Lower lobe of right lung (tissue), 2 donors: ENCODE results near the gene TMUB1. TPM values are rescaled to one million over a fixed set of nuclear protein-coding genes. Genes with fewer than 3 reads are reported as not detected.

Experiments used
- ATAC-seq, 2 donors: fragments of 200-7000 bp; cut with Tn5 transposase; one replicate each; pipeline ENCODE4 v1.9.1; 2020 to 2022; ENCODE audit warnings: mild to moderate bottlenecking in 2 of 2, moderate library complexity in 2 of 2
- DNase-seq: peaks from one replicate; pipeline ENCODE4 v3.0.0-alpha.2; 2020
- H3K27ac ChIP-seq: fragments of 200-600 bp; one replicate; pipeline ENCODE4 v1.8.0; 2022
- H3K27me3 ChIP-seq: fragments of 200-600 bp; one replicate; pipeline ENCODE4 v1.8.0; 2022; ENCODE audit warnings: low read depth
- H3K36me3 ChIP-seq: fragments of 200-600 bp; one replicate; pipeline ENCODE4 v1.8.0; 2022; ENCODE audit warnings: mild to moderate bottlenecking
- H3K4me1 ChIP-seq: fragments of 200-600 bp; one replicate; pipeline ENCODE4 v1.8.0; 2022
- H3K4me3 ChIP-seq: fragments of 200-600 bp; one replicate; pipeline ENCODE4 v1.8.0; 2022; ENCODE audit warnings: mild to moderate bottlenecking
- H3K9me3 ChIP-seq: fragments of 200-600 bp; one replicate; pipeline ENCODE4 v1.8.0; 2022
- intact Hi-C: fragments of 100-400 bp; cut with DNase I; formaldehyde crosslinking; loops from one replicate; pipeline ENCODE4 v1.11.0; 2022
- total RNA-seq: library from RNA; stranded (reverse); fragmentation: NEBNext Ultra II Directional; extraction: Animal tissue kit (Norgen Biotek cat#: 25700); gene quantifications from one replicate; pipeline ENCODE4 v1.2.1, GENCODE V29; 2021
- TF ChIP-seq, protein P1 (sequence below): fragments of 200-600 bp; IDR thresholded peaks from one replicate; pipeline ENCODE4 v1.8.0; 2022; ENCODE audit warnings: antibody characterized with exemption, mild to moderate bottlenecking
- donor health status: DM: no; HTN: yes; CAD: no; lungs with severe emphysema.

The TMUB1 gene
- total RNA-seq, 1 donor from 2014 or later: 37.4 TPM

DNA sequence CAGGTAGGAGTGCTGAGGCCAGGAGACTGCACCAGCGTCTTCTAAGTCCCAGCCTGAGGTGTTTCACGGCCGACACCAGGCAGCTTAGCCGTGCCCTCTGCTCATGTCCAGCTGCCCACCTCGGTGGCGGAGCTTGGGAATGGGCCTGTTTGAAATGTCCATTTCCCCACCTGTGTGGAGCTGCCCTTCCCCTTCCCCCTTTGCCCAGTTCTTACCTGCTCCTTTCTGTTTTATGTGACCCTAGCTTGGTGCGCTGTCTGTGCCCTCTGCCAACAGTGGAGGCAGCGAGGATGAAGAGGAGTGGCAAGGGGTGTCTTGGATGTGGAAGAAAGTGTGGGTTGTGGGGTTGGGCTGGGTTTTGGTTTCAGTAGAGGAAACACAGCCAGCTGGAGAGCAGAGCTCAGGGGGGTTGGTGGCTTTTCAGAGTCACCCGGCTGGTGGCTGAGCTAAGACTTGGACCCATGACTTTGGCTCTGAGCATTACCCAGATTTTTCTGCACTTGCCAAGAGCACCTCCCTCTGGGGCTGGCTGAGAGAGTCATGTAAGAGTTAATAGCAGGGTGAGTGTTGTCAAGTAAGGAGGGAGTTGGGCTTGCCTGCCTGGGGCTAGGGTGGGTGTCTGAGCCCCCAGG, 46.8 kb upstream of the TMUB1 start:
- no peak overlapping the region for H3K27ac ChIP-seq
- ATAC-seq (no peak), DNase-seq (no peak)
- H3K9me3 ChIP-seq: no peaks in the 10 kb centered on the region
- TF ChIP-seq, protein P1, sequence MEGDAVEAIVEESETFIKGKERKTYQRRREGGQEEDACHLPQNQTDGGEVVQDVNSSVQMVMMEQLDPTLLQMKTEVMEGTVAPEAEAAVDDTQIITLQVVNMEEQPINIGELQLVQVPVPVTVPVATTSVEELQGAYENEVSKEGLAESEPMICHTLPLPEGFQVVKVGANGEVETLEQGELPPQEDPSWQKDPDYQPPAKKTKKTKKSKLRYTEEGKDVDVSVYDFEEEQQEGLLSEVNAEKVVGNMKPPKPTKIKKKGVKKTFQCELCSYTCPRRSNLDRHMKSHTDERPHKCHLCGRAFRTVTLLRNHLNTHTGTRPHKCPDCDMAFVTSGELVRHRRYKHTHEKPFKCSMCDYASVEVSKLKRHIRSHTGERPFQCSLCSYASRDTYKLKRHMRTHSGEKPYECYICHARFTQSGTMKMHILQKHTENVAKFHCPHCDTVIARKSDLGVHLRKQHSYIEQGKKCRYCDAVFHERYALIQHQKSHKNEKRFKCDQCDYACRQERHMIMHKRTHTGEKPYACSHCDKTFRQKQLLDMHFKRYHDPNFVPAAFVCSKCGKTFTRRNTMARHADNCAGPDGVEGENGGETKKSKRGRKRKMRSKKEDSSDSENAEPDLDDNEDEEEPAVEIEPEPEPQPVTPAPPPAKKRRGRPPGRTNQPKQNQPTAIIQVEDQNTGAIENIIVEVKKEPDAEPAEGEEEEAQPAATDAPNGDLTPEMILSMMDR: no peak
- intact Hi-C loops: no loop called here
- peaks cover 10% of the 10 kb centered on the region for H3K4me1 ChIP-seq
- no peak overlapping the region for H3K4me3 ChIP-seq
- H3K27me3 ChIP-seq: no peaks in the 10 kb centered on the region
- H3K36me3 ChIP-seq: peaks cover 88% of the 10 kb centered on the region

DNA sequence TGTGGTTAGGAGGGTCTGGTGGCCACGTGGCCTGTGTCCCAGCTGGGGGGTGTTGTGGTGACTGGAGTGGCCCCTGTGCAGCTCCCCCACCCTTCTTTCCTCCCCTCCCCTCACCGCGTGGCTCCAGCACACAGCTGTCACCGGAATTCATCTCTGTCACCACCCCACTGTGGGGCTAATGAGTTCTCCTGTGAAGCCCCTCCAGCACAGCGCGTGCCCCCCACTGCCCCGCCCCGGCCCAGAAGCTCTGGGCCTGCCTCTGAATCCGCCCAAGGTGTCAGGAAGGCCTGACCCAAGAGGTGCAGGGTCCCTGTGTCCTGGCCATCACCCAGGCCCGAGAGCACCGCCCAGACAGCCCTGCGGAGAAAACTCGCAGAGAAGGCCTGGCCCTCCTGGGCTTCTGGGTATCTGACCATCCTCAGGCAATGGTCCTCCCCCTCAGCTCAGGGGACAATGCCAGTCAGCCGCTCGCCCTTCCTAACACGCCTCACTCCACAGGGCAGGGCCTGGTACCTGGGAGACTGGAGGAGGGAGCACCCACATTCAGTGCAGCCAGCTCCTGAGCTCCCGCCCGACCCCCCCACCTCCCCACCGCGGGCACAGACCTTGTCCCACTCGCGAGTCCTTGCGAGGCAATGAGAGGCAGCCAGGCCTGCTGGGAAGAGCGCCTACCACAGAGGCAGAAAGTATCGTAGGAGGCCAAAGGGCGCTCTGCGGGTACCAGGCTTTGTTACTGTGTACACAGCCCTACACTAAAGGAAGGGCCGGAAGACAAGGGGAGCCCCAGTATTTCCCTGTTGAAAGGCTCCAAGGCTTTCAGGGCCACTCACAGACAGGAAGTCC, 46.0 kb upstream of the TMUB1 start:
- Histone ChIP-seq H3K27me3 (no peaks in the 10 kb centered on the region), H3K27ac (no peak overlapping the region), H3K36me3 (peaks cover 88% of the 10 kb centered on the region), H3K4me3 (no peak overlapping the region), H3K4me1 (peaks cover 12% of the 10 kb centered on the region), H3K9me3 (no peaks in the 10 kb centered on the region)
- intact Hi-C loops: no loop called here
- DNase-seq (no peak), ATAC-seq (no peak)
- TF ChIP-seq, protein P1: no peak

DNA sequence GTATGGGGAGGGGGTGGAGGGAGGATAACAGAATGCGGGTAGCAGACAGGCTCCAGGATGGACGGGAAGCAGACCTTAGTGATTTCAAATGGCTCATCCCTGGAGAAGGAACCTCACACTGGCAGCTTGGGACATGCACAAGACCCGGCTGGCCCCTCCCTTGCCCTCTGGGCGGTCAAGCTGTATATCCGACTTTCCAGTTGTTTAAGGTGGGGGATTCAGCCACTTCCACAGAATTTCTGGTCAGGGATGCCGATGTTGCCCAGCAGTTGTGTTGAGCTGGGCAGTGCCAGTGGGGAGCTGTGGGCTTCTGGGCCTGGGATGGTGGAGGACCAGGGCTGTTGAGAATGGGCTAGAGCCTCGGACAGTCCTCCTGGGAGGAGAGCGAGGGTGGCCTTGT, 45.4 kb upstream of the TMUB1 start:
- DNase-seq (no peak), ATAC-seq (no peak)
- TF ChIP-seq, protein P1: no peak
- no peak overlapping the region for H3K4me3 ChIP-seq
- H3K36me3 ChIP-seq: peaks cover 88% of the 10 kb centered on the region
- intact Hi-C loops: no loop called here
- H3K9me3 ChIP-seq: no peaks in the 10 kb centered on the region
- no peaks in the 10 kb centered on the region for H3K27me3 ChIP-seq
- peaks cover 13% of the 10 kb centered on the region for H3K4me1 ChIP-seq
- H3K27ac ChIP-seq: no peak overlapping the region

DNA sequence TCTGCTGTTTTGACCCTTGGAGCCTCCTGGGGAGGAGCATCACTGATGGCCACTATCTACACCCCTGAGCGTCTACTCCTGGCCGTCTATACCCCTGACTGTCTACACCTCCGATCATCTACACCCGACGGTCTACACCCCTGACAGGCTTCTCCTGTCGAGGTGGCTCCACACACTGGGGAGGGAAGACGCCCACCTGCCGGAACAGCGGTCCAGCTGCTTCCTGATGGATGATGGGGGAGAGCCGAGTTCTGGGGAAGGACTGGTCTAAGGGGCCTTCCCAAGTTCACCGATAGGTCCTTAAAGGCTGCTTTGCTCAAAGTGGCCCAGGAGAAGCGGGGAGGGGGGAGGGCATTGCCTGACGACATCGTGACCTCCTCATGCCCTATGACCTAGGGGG, 44.9 kb upstream of the TMUB1 start:
- DNase-seq (no peak), ATAC-seq (no peak)
- TF ChIP-seq, protein P1: no peak
- Histone ChIP-seq H3K9me3 (no peaks in the 10 kb centered on the region), H3K36me3 (peaks cover 88% of the 10 kb centered on the region), H3K27me3 (no peaks in the 10 kb centered on the region), H3K4me1 (peaks cover 16% of the 10 kb centered on the region), H3K27ac (no peak overlapping the region), H3K4me3 (no peak overlapping the region)
- intact Hi-C loops: no loop called here

DNA sequence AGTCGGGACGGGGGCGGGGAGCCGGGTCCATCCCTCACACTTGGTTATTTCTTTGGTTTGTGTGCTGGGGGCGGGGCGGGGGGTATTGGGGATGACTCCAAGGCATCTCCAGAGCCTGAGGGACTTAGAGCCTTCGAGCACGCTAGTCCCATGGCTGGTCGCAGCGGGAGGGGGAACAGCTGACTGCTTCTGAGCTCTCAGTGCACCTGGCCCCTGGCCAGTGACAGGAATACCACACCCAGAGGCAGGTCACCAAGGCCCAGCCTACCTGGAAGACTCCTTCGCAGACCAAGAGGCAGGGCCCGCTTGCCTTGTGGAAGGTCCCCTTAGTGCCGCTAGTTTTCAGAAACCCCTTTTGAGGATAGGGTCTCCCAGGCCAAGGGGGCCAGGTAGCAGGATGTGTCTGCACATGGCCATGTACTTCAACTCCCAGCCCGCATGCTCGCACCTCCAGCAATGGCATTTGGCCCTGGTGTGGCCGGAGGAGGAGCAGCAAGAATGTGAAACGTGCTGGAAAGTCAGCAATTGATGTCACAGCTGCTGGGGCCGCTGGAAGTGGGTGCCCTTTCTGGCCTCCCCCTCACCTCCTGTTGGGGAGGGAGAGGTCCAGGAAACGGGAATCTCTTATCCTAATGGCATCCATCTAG, 43.3 kb upstream of the TMUB1 start:
- DNase-seq (peak; percentile 61), ATAC-seq (no peak)
- no peak overlapping the region for H3K27ac ChIP-seq
- TF ChIP-seq, protein P1: no peak
- peaks cover 16% of the 10 kb centered on the region for H3K4me1 ChIP-seq
- H3K36me3 ChIP-seq: peaks cover 88% of the 10 kb centered on the region
- no peaks in the 10 kb centered on the region for H3K27me3 ChIP-seq
- no peaks in the 10 kb centered on the region for H3K9me3 ChIP-seq
- intact Hi-C loops: no loop called here
- no peak overlapping the region for H3K4me3 ChIP-seq
